Muscle of back (tissue), 11 donors: Measurements from ENCODE around the gene PROSER3. TPM values are rescaled to one million over a fixed set of nuclear protein-coding genes. Genes with fewer than 3 reads are reported as not detected.
"Not testable (repeated sequence)": the region's sequence is repeated elsewhere in the genome, so short reads cannot be mapped to it uniquely, and the experiment has no call there.

Experiments
- DNase-seq, 3 donors: peaks; one replicate each; pipeline versions ENCODE4 v3.0.0 to v3.0.0-alpha.2; 2013
- polyA plus RNA-seq, 10 donors: library from polyadenylated mRNA; unstranded; fragments of 120-200 nt; gene quantifications; one replicate each; pipeline ENCODE4 v1.2.1, GENCODE V29; 2013; ENCODE audit not compliant: insufficient read length in 10 of 10

Gene PROSER3
- polyA plus RNA-seq, 10 donors, result 9.5 to 15.2 (median 11.6) TPM

DNA sequence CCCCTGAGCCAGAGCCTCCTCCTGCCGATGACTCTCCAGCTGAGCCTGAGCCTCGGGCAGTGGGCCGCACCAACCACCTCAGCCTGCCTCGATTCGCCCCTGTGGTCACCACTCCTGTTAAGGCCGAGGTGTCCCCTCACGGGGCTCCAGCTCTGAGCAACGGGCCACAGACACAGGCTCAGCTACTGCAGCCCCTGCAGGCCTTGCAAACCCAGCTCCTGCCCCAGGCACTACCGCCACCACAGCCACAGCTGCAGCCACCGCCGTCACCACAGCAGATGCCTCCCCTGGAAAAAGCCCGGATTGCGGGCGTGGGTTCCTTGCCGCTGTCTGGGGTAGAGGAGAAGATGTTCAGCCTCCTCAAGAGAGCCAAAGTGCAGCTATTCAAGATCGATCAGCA lies 36.6 kb upstream of the PROSER3 start:
- no peak for DNase-seq

DNA sequence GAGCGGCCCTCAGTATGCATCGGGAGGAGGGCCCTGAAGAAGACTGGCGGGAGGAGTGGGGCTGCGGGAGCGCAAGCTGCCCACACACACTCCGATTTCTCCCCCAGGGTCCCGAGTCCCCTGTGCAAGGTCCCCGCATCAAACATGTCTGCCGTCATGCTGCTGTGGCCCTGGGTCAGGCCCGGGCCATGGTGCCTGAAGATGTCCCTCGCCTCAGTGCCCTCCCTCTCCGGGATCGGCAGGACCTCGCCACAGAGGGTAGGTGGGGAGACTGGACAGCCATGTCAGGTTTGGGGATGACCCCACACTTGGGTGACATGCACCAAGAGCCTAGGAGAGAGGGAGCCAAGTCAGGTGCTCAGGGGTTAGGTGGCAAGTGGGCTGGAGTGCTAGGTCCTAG lies 35.5 kb upstream of the PROSER3 start:
- no peak for DNase-seq

- DNase-seq, result no peak
Measured at GRCh38 chr19:35722897-35723296, 35.1 kb upstream of the PROSER3 start.

- DNase-seq, result no peak
Measured at GRCh38 chr19:35723671-35724070, 34.3 kb upstream of the PROSER3 start.

DNA sequence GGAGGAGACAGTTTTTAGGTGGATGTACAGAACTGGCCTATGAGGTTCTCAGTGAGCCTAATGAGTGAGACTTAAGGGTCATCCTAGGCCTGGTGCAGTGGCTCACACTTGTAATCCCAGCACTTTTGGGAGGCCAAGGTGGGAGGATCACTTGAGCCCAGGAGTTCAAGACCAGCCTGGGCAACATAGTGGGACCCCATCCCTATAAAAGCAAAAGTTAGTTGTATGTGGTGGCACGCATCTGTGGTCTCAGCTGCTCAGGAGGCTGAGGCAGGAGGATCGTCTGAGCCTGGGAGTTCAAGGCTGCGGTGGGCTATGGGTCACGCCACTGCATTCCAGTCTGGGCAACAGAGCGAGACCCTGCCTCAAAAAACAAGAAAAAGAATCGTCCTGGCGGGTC lies 33.8 kb upstream of the PROSER3 start:
- not testable (repeated sequence) for DNase-seq

DNA sequence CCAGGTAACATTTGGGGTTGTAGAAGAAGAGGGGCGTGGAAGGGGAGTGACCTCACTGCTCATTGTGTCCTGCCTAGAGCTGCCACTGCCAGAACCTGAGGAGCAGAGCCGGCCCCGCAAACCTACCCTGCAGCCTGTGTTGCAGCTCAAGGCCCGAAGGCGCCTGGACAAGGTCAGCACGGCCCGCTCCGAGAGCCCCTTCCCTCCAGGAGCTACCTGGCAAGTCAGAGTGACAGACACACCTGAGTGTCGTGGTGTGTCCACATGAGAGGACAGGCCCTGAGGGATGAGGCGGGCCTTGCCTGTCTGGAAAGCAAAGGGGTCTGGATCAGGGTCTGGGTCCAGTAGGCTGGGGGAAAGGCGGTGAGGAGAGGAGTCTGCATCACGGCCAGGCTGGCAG lies 33.4 kb upstream of the PROSER3 start:
- DNase-seq, result no peak

GRCh38 chr19:35725216-35725861 lies 32.6 kb upstream of the PROSER3 start:
- DNase-seq, result no peak

DNA sequence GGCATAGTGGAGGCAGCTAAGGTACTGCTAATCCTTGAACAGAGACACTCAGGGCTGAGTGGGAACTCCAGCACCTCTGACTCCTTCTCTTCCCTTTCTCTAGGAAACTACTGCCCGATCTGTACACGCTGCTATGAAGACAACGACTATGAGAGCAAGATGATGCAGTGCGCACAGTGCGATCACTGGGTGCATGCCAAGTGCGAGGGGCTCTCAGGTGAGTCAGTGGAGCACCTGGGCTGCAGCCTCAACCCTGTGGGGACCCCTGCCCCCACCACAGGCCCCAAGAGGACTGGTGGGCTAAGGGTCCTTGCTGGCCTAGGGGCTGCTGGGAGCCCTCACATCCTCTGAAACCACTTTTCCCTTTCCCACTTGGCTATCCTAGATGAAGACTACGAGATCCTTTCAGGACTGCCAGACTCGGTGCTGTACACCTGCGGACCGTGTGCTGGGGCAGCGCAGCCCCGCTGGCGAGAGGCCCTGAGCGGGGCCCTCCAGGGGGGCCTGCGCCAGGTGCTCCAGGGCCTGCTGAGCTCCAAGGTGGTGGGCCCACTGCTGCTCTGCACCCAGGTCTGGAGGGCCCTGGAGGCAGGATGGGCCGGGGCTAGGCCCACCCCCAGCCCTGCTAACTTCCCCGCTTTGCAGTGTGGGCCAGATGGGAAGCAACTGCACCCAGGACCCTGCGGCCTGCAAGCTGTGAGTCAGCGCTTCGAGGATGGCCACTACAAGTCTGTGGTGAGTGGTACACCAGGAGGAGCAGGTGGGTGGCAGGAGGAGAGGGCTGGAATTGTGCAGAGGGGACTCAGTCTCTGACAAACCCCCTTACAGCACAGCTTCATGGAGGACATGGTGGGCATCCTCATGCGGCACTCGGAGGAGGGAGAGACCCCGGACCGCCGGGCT lies 30.7 kb upstream of the PROSER3 start:
- no peak for DNase-seq

DNA sequence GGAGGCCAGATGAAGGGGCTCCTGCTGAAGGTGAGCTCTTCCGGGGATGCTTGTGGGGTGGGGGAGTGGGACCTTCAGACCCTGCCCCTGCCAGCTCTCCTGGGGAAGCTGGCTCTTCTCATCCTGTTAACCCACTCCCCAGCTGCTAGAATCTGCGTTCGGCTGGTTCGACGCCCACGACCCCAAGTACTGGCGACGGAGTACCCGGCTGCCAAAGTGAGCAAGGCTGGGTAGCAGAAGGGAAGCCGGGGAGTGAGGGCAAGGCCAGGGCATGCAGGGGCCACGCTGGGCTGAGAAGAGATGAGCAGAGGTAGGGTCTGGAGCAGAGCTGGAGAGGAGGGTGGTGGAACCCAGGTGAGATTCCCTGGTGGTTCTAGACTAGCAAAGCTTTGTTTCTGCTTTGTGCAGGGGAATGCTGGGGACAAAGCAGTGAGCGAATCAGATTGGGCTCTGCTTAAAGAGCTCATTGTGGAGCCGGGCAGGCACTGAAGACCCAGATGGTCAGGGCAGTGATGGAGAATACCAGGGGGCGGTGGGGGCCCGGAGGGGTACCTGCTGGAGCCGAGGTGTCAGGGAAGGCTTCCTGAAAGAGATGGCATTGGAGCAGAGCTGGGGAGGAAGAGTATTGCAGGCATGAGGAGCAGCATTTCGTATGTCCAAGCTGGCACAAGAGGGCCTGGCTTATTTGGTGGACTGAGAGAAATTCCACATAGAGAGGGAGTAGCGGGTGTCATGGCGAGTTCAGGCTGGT lies 29.8 kb upstream of the PROSER3 start:
- no peak for DNase-seq

GRCh38 chr19:35729021-35729420 lies 29.0 kb upstream of the PROSER3 start:
- DNase-seq, result no peak

- no peak for DNase-seq
Measured at GRCh38 chr19:35729763-35730162, 28.2 kb upstream of the PROSER3 start.

GRCh38 chr19:35730326-35730725 lies 27.6 kb upstream of the PROSER3 start:
- no peak for DNase-seq

DNA sequence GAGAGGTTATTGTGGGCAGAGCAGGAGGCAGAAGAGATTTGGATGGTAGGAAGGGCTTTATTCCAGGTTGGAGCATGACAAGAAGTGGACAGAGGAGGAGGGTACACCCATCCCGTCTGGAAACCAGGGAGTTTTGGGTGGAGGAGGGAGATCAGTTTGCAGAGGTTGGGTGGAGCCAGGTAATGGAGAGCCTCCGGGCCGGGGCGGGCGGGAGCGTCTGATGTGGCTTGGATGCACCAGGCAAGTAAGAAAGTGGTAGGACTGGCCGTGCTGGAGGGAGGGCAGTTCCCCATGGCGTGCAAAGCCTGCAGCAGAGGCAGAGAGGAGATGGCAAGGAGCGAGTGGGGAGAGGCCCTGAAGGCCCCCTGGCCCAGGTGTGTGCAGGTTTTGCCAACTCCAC lies 26.6 kb upstream of the PROSER3 start:
- no peak for DNase-seq

GRCh38 chr19:35731779-35732405 lies 26.1 kb upstream of the PROSER3 start:
- DNase-seq, result no peak

DNA sequence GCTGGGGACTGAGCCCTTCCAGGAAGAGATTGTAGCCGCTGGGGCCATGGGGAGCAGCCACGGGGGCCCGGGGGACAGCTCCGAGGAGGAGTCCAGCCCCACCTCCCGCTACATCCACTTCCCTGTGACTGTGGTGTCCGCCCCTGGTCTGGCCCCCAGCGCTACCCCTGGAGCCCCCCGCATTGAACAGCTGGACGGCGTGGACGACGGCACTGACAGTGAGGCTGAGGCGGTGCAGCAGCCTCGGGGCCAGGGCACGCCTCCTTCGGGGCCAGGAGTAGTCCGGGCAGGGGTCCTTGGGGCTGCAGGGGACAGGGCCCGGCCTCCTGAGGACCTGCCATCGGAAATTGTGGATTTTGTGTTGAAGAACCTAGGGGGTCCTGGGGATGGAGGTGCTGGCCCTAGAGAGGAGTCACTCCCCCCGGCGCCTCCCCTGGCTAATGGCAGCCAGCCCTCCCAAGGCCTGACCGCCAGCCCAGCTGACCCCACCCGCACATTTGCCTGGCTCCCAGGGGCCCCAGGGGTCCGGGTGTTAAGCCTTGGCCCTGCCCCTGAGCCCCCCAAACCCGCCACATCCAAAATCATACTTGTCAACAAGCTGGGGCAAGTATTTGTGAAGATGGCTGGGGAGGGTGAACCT lies 25.3 kb upstream of the PROSER3 start:
- no peak for DNase-seq

- no peak for DNase-seq
Measured at GRCh38 chr19:35733180-35734125, 24.5 kb upstream of the PROSER3 start.

- DNase-seq, result no peak
Measured at GRCh38 chr19:35734273-35734672, 23.7 kb upstream of the PROSER3 start.

DNA sequence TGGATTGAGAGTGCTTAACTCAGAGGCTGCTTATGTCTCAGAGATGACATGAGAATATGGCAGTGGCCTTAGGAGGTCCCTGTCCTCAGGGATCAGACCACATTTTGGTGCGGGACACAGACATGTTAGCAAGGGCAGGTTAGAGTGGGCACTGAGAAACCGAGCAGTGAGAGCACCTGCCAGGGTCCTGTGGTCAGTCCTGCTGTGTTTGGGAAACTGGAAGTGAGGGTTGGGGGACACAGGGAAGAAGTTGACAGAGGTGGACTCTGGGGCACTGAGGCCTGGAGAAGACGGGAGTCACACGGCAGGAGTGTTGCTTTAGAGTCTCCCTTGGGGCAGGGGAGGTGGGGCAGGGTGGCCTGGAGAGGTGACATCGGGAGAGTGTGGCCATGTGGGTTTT lies 23.1 kb upstream of the PROSER3 start:
- DNase-seq, result no peak

GRCh38 chr19:35736913-35737886 lies 20.8 kb upstream of the PROSER3 start:
- DNase-seq, result no peak
